ENCODE data around the gene TDRD7. TPM values are rescaled to one million over a fixed set of nuclear protein-coding genes. Genes with fewer than 3 reads are reported as not detected.
A peak's percentile ranks its signal among the peaks of the same experiment; 100 is the strongest.

The TDRD7 gene
- total and polyA plus RNA-seq, 2 of the 13 experiments (the other 11 are each of a cell fraction or from before 2014, with no cell fraction given), result 9.8 to 15.5 TPM

DNA sequence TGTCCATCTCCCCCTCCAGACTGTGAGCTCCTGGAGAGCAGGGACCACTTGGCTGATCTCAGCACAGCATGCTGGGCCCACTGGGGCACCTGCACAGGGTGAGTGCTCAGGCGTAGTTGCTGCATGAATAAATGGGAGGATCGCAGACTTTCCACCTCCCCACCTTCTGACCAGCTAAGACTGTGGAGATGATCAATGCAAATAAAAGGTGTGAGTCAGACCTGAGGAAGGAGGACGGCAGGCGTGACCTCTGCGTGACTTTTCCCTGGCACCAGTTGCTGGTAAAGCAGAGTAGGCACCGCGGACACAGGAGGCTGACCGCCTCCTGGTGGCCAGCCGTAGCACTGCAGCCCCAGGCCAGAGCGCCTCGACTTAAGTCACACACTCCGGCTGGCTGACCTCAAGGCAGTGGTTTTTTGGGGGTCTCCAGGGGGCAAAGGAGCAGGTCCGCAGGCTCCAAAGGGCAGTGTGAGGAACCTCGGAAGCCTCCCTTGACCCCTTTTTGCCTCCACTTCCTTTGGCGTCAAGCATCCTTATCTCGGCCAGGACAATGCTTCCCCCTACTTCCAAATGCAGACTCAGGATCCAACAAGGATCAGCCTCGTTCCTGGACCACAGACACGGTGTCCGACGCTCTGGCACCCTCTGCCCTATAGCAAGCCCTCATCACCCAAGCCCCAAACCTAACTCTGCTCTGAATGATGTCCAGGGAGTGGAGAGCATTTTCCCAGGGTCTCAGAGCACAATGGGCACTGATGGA lies 12.7 kb upstream of the TDRD7 start (continued):
- TF ChIP-seq ZFP41 (CRISPR knock-in tag; IDR thresholded peaks at IDR 0.05; ENCODE audit: borderline replicate concordance) (no peak), ZNF224 (CRISPR knock-in tag; IDR thresholded peaks at IDR 0.05) (no peak), ZNF205 (CRISPR knock-in tag; IDR thresholded peaks at IDR 0.05) (no peak), MLLT10 (CRISPR knock-in tag; IDR thresholded peaks at IDR 0.05) (no peak), RBM22 (optimal IDR thresholded peaks at IDR 0.05; ENCODE audit: low read length) (no peak), ZNF235 (CRISPR knock-in tag; IDR thresholded peaks at IDR 0.05; ENCODE audit: borderline replicate concordance) (0 out of 2 replicates have a peak, but pooled peaks have one; percentile 22), GTF2F1 (IDR thresholded peaks at IDR 0.05; ENCODE audit: low read length) (no peak), ELF3 (CRISPR knock-in tag; IDR thresholded peaks at IDR 0.05) (0 out of 2 replicates have a peak, but pooled peaks have one; percentile 27), ZNF570 (CRISPR knock-in tag; IDR thresholded peaks at IDR 0.05; ENCODE audit: borderline replicate concordance) (no peak), WIZ (CRISPR knock-in tag; IDR thresholded peaks at IDR 0.05) (no peak), HCFC1 (IDR thresholded peaks at IDR 0.05; ENCODE audit: low read depth, low read length) (no peak), AGO1 (IDR thresholded peaks at IDR 0.05; ENCODE audit: low read depth, low read length, poor library complexity, severe bottlenecking) (no peak), THYN1 (CRISPR knock-in tag; IDR thresholded peaks at IDR 0.05; ENCODE audit: borderline replicate concordance, low read depth) (no peak), CENPX (CRISPR knock-in tag; IDR thresholded peaks at IDR 0.05) (no peak), ZNF569 (CRISPR knock-in tag; IDR thresholded peaks at IDR 0.05; ENCODE audit: borderline replicate concordance) (no peak), RBAK (CRISPR knock-in tag; IDR thresholded peaks at IDR 0.05) (no peak), TBX3 (IDR thresholded peaks at IDR 0.05; ENCODE audit: borderline replicate concordance) (no peak), ZNF776 (CRISPR knock-in tag; IDR thresholded peaks at IDR 0.05) (no peak), ZNF841 (CRISPR knock-in tag; IDR thresholded peaks at IDR 0.05; ENCODE audit: borderline replicate concordance) (no peak), TBP (CRISPR knock-in tag; IDR thresholded peaks at IDR 0.05) (no peak), ZNF720 (CRISPR knock-in tag; IDR thresholded peaks at IDR 0.05) (no peak)
- TF ChIP-seq, protein P1, sequence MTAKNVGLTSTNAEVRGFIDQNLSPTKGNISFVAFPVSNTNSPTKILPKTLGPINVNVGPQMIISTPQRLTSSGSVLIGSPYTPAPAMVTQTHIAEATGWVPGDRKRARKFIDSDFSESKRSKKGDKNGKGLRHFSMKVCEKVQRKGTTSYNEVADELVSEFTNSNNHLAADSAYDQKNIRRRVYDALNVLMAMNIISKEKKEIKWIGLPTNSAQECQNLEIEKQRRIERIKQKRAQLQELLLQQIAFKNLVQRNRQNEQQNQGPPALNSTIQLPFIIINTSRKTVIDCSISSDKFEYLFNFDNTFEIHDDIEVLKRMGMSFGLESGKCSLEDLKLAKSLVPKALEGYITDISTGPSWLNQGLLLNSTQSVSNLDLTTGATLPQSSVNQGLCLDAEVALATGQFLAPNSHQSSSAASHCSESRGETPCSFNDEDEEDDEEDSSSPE (CRISPR knock-in tag; IDR thresholded peaks at IDR 0.05), result no peak
- TF ChIP-seq, protein P2, sequence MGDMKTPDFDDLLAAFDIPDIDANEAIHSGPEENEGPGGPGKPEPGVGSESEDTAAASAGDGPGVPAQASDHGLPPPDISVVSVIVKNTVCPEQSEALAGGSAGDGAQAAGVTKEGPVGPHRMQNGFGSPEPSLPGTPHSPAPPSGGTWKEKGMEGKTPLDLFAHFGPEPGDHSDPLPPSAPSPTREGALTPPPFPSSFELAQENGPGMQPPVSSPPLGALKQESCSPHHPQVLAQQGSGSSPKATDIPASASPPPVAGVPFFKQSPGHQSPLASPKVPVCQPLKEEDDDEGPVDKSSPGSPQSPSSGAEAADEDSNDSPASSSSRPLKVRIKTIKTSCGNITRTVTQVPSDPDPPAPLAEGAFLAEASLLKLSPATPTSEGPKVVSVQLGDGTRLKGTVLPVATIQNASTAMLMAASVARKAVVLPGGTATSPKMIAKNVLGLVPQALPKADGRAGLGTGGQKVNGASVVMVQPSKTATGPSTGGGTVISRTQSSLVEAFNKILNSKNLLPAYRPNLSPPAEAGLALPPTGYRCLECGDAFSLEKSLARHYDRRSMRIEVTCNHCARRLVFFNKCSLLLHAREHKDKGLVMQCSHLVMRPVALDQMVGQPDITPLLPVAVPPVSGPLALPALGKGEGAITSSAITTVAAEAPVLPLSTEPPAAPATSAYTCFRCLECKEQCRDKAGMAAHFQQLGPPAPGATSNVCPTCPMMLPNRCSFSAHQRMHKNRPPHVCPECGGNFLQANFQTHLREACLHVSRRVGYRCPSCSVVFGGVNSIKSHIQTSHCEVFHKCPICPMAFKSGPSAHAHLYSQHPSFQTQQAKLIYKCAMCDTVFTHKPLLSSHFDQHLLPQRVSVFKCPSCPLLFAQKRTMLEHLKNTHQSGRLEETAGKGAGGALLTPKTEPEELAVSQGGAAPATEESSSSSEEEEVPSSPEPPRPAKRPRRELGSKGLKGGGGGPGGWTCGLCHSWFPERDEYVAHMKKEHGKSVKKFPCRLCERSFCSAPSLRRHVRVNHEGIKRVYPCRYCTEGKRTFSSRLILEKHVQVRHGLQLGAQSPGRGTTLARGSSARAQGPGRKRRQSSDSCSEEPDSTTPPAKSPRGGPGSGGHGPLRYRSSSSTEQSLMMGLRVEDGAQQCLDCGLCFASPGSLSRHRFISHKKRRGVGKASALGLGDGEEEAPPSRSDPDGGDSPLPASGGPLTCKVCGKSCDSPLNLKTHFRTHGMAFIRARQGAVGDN (CRISPR knock-in tag; IDR thresholded peaks at IDR 0.05), result peak; percentile 77
- TF ChIP-seq, protein P3, sequence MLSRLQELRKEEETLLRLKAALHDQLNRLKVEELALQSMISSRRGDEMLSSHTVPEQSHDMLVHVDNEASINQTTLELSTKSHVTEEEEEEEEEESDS (CRISPR knock-in tag; IDR thresholded peaks at IDR 0.05; ENCODE audit: borderline replicate concordance), result no peak
- TF ChIP-seq, protein P4, sequence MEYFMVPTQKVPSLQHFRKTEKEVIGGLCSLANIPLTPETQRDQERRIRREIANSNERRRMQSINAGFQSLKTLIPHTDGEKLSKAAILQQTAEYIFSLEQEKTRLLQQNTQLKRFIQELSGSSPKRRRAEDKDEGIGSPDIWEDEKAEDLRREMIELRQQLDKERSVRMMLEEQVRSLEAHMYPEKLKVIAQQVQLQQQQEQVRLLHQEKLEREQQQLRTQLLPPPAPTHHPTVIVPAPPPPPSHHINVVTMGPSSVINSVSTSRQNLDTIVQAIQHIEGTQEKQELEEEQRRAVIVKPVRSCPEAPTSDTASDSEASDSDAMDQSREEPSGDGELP (IDR thresholded peaks at IDR 0.05; ENCODE audit: borderline replicate concordance, low read depth), result no peak

All from HepG2 (cell line).